Lower leg skin (tissue), 4 donors: Measurements from ENCODE around the gene STK25. TPM values are rescaled to one million over a fixed set of nuclear protein-coding genes. Genes with fewer than 3 reads are reported as not detected.

Source experiments
- DNase-seq, 2 donors: peaks; one replicate each; pipeline ENCODE4 v3.0.0-alpha.2; 2019; ENCODE audit warnings: low spot score in 2 of 2
- H3K4me3 ChIP-seq: fragments of 200-600 bp; sonication (generic); 2 replicates; pipeline ENCODE4 v1.5.1; 2017; ENCODE audit warnings: mild to moderate bottlenecking, low read depth; ENCODE audit not compliant: poor library complexity, severe bottlenecking
- CTCF ChIP-seq, 3 donors: fragments of 450-650 bp; IDR thresholded peaks; one replicate each; pipeline ENCODE4 v1.5.1; 2016; ENCODE audit warnings: antibody characterized with exemption in 3 of 3, mild to moderate bottlenecking in 3 of 3, moderate library complexity in 2 of 3
- POLR2A ChIP-seq, 2 donors: fragments of 450-650 bp; IDR thresholded peaks; one replicate each; pipeline ENCODE4 v1.6.1; 2016 to 2017; ENCODE audit warnings: antibody characterized with exemption in 2 of 2, mild to moderate bottlenecking in 1 of 2, moderate library complexity in 1 of 2
- WGBS, 2 donors: methylation state at CpG; one replicate each; pipeline ENCODE4 v1.1.5; 2018; 5-methylcytosine and 5-hydroxymethylcytosine counted together
- intact Hi-C: fragments of 100-400 bp; cut with DNase I; formaldehyde crosslinking; loops from one replicate; pipeline ENCODE4 v1.15.0; 2023; ENCODE audit warnings: low total_unique reads
- total RNA-seq, 4 donors: library from RNA; depleted of rRNA; stranded (reverse); fragments of >200 nt; gene quantifications; one replicate each; pipeline ENCODE4 v1.1.0, GENCODE V29; 2016

The STK25 gene
- total RNA-seq, 4 donors from 2014 or later = 137 to 315 (median 188) TPM

- WGBS, 2 donors = 80 to 83% methylated on average over 12 of the region's 12 CpGs
- TF ChIP-seq CTCF (IDR thresholded peaks at IDR 0.05) (no peak), POLR2A (IDR thresholded peaks at IDR 0.05) (no peak)
- intact Hi-C loops = loop anchor here (10.0 kb wide), 1 partner anchor 381 kb away; no protein-coding TSS in a partner anchor
- no peak overlapping the region for H3K4me3 ChIP-seq
- DNase-seq = no peak
These were observed 4.5 kb downstream of the STK25 start for GRCh38 chr2:241503776-241504392.

GRCh38 chr2:241502281-241502680 lies 6.1 kb downstream of the STK25 start:
- intact Hi-C loops = loop anchor here (10.0 kb wide), 1 partner anchor 383 kb away; no protein-coding TSS in a partner anchor
- no peak for DNase-seq
- H3K4me3 ChIP-seq = no peak overlapping the region
- 91 to 98% methylated on average over 11 of the region's 11 CpGs for WGBS, 2 donors
- TF ChIP-seq POLR2A (IDR thresholded peaks at IDR 0.05) (no peak), CTCF (IDR thresholded peaks at IDR 0.05) (no peak)

- DNase-seq = no peak
- H3K4me3 ChIP-seq = no peak overlapping the region
- intact Hi-C loops = loop anchor here (10.0 kb wide), 1 partner anchor 383 kb away; no protein-coding TSS in a partner anchor
- TF ChIP-seq CTCF (IDR thresholded peaks at IDR 0.05) (no peak), POLR2A (IDR thresholded peaks at IDR 0.05) (no peak)
- 93 to 95% methylated on average over 17 of the region's 17 CpGs for WGBS, 2 donors
These were observed 6.8 kb downstream of the STK25 start for GRCh38 chr2:241501551-241501950.

- WGBS, 2 donors = 92 to 97% methylated on average over 10 to 12 of the region's 12 CpGs
- no peak for TF ChIP-seq POLR2A (IDR thresholded peaks at IDR 0.05)
- TF ChIP-seq CTCF (IDR thresholded peaks at IDR 0.05) = no peak
- no peak overlapping the region for H3K4me3 ChIP-seq
- DNase-seq = no peak
- intact Hi-C loops = loop anchor here (10.0 kb wide), 1 partner anchor 384 kb away; no protein-coding TSS in a partner anchor
These were observed 7.3 kb downstream of the STK25 start for GRCh38 chr2:241501099-241501541.

- 88% methylated on average over 12 of the region's 12 CpGs for WGBS, 2 donors
- intact Hi-C loops = loop anchor here (10.0 kb wide), 1 partner anchor 384 kb away; no protein-coding TSS in a partner anchor
- TF ChIP-seq POLR2A (IDR thresholded peaks at IDR 0.05) (no peak), CTCF (IDR thresholded peaks at IDR 0.05) (no peak)
- H3K4me3 ChIP-seq = no peak overlapping the region
- no peak for DNase-seq
These were observed 7.9 kb downstream of the STK25 start for GRCh38 chr2:241500431-241500975.
